GM11168 (cell line): Measurements from ENCODE around the gene CXCR1.
"Not testable (repeated sequence)": the region's sequence is repeated elsewhere in the genome, so short reads cannot be mapped to it uniquely, and the experiment has no call there.

Experiments
- in situ Hi-C: fragments of 300-500 bp; cut with MboI; formaldehyde crosslinking; loops from one replicate; pipeline ENCODE4 v1.12.0; 2022; ENCODE audit warnings: low sequenced_read_pairs; ENCODE audit not compliant: unreplicated experiment

Gene CXCR1

GRCh38 chr2:218121789-218122188 is 45.0 kb downstream of the CXCR1 start:
- in situ Hi-C loops = not testable (repeated sequence)
